ENCODE data around the gene EIF1AX. TPM values are rescaled to one million over a fixed set of nuclear protein-coding genes. Genes with fewer than 3 reads are reported as not detected.

Gene EIF1AX
- total RNA-seq, 1 experiment from 2014 or later = 67.6 TPM

DNA sequence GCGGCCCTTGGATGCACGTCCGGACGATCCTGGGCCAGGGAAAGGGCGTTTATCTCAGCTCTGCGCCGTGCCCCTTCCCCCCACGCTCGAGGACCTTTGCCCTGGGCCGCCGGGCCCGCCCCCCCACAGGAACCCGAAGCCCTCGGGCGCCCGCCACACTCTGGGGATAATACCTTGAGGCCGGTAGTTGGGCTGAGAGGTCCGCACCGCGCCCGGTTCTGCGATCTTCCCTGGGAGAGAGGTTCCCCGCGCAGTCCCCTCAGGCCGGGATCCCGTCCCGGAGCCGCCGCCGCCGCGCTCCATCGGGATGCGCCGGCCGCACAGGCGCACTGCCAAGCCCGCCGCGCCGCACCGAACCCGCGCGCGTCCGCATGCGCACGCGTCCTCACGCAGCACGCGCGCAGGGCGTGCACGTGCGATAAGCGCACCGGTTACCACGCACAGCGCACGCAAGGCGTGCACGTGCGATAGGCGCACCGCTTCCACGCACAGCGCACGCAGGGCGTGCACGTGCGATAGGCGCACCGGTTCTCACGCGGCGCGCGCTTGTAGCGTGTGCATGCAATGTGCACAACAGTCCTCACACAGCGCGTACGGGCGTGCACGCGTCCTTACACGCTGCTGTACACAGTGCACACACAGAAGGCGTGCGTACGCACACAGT lies 24.9 kb downstream of the EIF1AX start, which contains the start of gene MAP7D2:
TSS of gene MAP7D2 (minus strand) at position 331 of the 664 bp plus-strand sequence. CDS start at position 303, 28 bp downstream.
- Histone ChIP-seq H3K27ac (ENCODE audit: low read length) (no peak within 1 kb of the TSS; the same call in 1 of the 2 replicates), H3K27me3 (ENCODE audit: control insufficient read depth, insufficient read depth, low read length) (no peaks in the 10 kb centered on the region), H3K4me3 (ENCODE audit: low read depth in 2 of 2, low read length in 2 of 2) (peak within 1 kb of the TSS; percentile 45 to 48), H3K9me3 (ENCODE audit: control insufficient read depth, insufficient read depth, low read depth, low read length) (no peaks in the 10 kb centered on the region), H3K4me1 (ENCODE audit: control insufficient read depth, insufficient read depth, low read length) (no peaks in the 10 kb centered on the region), H3K36me3 (ENCODE audit: control insufficient read depth, insufficient read depth, low read length) (no peaks in the 10 kb centered on the region)
- DNase-seq (ENCODE audit: low read depth, low spot score) = no peak
- intact Hi-C loops (cut with micrococcal nuclease; ENCODE audit: unreplicated experiment) (no loop called here), in situ Hi-C loops (cut with HindIII; ENCODE audit: low pct_unique_long_range_greater_than_20kb, low sequenced_read_pairs) (no loop called here)
- BruUV-seq (replicated peaks) = no TSS peak
- ChIA-PET CTCF (no interaction called here), POLR2A (no interaction called here)
- ATAC-seq = peak; percentile 79
- TF ChIP-seq TCF7L2 (IDR thresholded peaks at IDR 0.05; ENCODE audit: low read depth, low read length) = no peak
- no peak for TF ChIP-seq CTCF (IDR thresholded peaks at IDR 0.05)
- TF ChIP-seq POLR2AphosphoS5 (IDR thresholded peaks at IDR 0.05; ENCODE audit: low read depth, low read length) = no peak
- TF ChIP-seq, protein P1, sequence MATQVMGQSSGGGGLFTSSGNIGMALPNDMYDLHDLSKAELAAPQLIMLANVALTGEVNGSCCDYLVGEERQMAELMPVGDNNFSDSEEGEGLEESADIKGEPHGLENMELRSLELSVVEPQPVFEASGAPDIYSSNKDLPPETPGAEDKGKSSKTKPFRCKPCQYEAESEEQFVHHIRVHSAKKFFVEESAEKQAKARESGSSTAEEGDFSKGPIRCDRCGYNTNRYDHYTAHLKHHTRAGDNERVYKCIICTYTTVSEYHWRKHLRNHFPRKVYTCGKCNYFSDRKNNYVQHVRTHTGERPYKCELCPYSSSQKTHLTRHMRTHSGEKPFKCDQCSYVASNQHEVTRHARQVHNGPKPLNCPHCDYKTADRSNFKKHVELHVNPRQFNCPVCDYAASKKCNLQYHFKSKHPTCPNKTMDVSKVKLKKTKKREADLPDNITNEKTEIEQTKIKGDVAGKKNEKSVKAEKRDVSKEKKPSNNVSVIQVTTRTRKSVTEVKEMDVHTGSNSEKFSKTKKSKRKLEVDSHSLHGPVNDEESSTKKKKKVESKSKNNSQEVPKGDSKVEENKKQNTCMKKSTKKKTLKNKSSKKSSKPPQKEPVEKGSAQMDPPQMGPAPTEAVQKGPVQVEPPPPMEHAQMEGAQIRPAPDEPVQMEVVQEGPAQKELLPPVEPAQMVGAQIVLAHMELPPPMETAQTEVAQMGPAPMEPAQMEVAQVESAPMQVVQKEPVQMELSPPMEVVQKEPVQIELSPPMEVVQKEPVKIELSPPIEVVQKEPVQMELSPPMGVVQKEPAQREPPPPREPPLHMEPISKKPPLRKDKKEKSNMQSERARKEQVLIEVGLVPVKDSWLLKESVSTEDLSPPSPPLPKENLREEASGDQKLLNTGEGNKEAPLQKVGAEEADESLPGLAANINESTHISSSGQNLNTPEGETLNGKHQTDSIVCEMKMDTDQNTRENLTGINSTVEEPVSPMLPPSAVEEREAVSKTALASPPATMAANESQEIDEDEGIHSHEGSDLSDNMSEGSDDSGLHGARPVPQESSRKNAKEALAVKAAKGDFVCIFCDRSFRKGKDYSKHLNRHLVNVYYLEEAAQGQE (IDR thresholded peaks at IDR 0.05; ENCODE audit: insufficient read depth in 1 of 2, low read depth in 2 of 2, low read length in 1 of 2) = no peak
- no peak for TF ChIP-seq SIN3A (IDR thresholded peaks at IDR 0.05; ENCODE audit: borderline replicate concordance, insufficient read depth, low read depth, low read length)

GRCh38 chrX:20116087-20116576 lies 25.5 kb downstream of the EIF1AX start:
- intact Hi-C loops (cut with micrococcal nuclease; ENCODE audit: unreplicated experiment) = no loop called here
- Histone ChIP-seq H3K27me3 (ENCODE audit: control insufficient read depth, insufficient read depth, low read length) (no peaks in the 10 kb centered on the region), H3K4me1 (ENCODE audit: control insufficient read depth, insufficient read depth, low read length) (no peaks in the 10 kb centered on the region), H3K4me3 (ENCODE audit: low read depth in 2 of 2, low read length in 2 of 2) (peak overlapping the region; percentile 45 to 48), H3K9me3 (ENCODE audit: control insufficient read depth, insufficient read depth, low read depth, low read length) (no peaks in the 10 kb centered on the region), H3K36me3 (ENCODE audit: control insufficient read depth, insufficient read depth, low read length) (no peaks in the 10 kb centered on the region), H3K27ac (ENCODE audit: low read length) (no peak overlapping the region; the same call in 1 of the 2 replicates)
- DNase-seq (ENCODE audit: low read depth, low spot score) = no peak
- TF ChIP-seq POLR2AphosphoS5 (IDR thresholded peaks at IDR 0.05; ENCODE audit: low read depth, low read length) (no peak), CTCF (IDR thresholded peaks at IDR 0.05) (no peak), SIN3A (IDR thresholded peaks at IDR 0.05; ENCODE audit: borderline replicate concordance, insufficient read depth, low read depth, low read length) (no peak), TCF7L2 (IDR thresholded peaks at IDR 0.05; ENCODE audit: low read depth, low read length) (no peak)
- TF ChIP-seq, protein P1 (IDR thresholded peaks at IDR 0.05; ENCODE audit: insufficient read depth in 1 of 2, low read depth in 2 of 2, low read length in 1 of 2) = no peak
- BruUV-seq (replicated peaks) = no TSS peak
- ATAC-seq = peak; percentile 52
- CTCF ChIA-PET = no interaction called here
- POLR2A ChIA-PET = no interaction called here
- in situ Hi-C loops (cut with HindIII; ENCODE audit: low pct_unique_long_range_greater_than_20kb, low sequenced_read_pairs) = no loop called here

Measured in Panc1 (cell line).